Measurements from ENCODE around the gene THEMIS2. TPM values are rescaled to one million over a fixed set of nuclear protein-coding genes. Genes with fewer than 3 reads are reported as not detected.

The THEMIS2 gene
- total and polyA plus RNA-seq, 10 of the 15 experiments (the other 5 are each of a cell fraction or from before 2014, with no cell fraction given): 9.1 to 114 (median 38.3) TPM

DNA sequence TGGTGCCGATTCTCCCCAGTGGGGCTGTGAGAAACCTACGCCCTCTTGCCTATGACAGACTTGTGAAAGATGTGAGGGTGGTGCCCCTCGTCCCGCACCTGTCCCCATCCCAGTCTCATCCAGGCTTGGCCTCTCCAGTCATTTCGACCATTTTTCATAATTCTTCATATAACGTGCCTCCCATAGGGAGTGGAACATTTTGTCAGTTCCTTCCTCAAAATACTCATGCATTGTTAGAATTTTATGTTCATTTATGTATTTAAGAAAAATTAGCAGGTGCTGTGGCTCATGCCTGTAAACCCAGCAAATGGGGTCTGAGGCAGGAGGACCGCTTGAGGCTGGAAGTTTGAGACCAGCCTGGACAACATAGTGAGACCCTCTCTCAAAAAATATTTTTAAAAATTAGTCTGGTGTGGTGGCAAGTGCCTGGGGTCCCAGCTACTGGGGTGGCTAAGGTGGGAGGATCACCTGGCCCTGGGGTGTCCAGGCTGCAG is 42.8 kb downstream of the THEMIS2 start:
- BruUV-seq (replicated peaks): no TSS peak
- in situ Hi-C loops (cut with MboI) (no loop called here), intact Hi-C loops (cut with micrococcal nuclease; ENCODE audit: unreplicated experiment) (no loop called here)
- H3K4me1 ChIP-seq (ENCODE audit: control insufficient read depth, insufficient read depth, low read length): no peaks in the 10 kb centered on the region; the same call in 1 of the 2 replicates
- no peak overlapping the region for H3K4me3 ChIP-seq
- no peaks in the 10 kb centered on the region for H4K20me1 ChIP-seq (ENCODE audit: control insufficient read depth, insufficient read depth)
- DNase-seq (ENCODE audit: low read depth, low spot score): no peak
- ChIA-PET POLR2A (interaction anchor here (0.6 kb wide), 1 partner anchor 52 kb away, joined by 3 read pairs; no protein-coding TSS in a partner anchor), CTCF (no interaction called here), RAD21 (ENCODE audit: unreplicated experiment) (no interaction called here), SMC1A (ENCODE audit: uncharacterized antibody, unreplicated experiment) (no interaction called here)
- peaks cover 0 to 6% of the 10 kb centered on the region in 2 experiments; a peak in 2 of 4 replicates for H3K36me3 ChIP-seq (ENCODE audit: control insufficient read depth in 2 of 2, insufficient read depth in 2 of 2, low read length in 1 of 2)
- peaks cover 2% of the 10 kb centered on the region; the same call in 2 of the 3 replicates for H3K9me3 ChIP-seq (replicated peaks; ENCODE audit: control insufficient read depth, insufficient read depth, low read length)
- WGBS (ENCODE audit: insufficient coverage, insufficient replicate concordance, low lambda C conversion rate, missing lambda C conversion rate): 25% methylated on average over 7 of the region's 7 CpGs
- H3K27me3 ChIP-seq (replicated peaks in 1 of 2; ENCODE audit: control insufficient read depth in 2 of 2, insufficient read depth in 2 of 2, low read length in 1 of 2): no peaks in the 10 kb centered on the region
- TF ChIP-seq LARP7 (IDR thresholded peaks at IDR 0.05) (0 out of 2 replicates have a peak, but pooled peaks have one; percentile 15), ZNF207 (IDR thresholded peaks at IDR 0.05; ENCODE audit: borderline replicate concordance) (no peak), E2F8 (IDR thresholded peaks at IDR 0.05; ENCODE audit: low read depth, partially characterized antibody) (no peak), HCFC1 (IDR thresholded peaks at IDR 0.05; ENCODE audit: low read length) (no peak), GATAD2B (conservative IDR thresholded peaks at IDR 0.05; ENCODE audit: low read depth) (no peak), HDGF (IDR thresholded peaks at IDR 0.05) (no peak; the same call in 1 of the 2 replicates)
- peak overlapping the region; percentile 85; the same call in 1 of the 2 replicates for H3K27ac ChIP-seq (ENCODE audit: control insufficient read depth, insufficient read depth)
- peaks cover 19% of the 10 kb centered on the region for H3K79me2 ChIP-seq (ENCODE audit: control insufficient read depth, insufficient read depth, low read length)
- peak overlapping the region; percentile 31; the same call in 1 of the 2 replicates for H3K4me2 ChIP-seq (ENCODE audit: control insufficient read depth, insufficient read depth)
- no peak for ATAC-seq
- no peak overlapping the region for H3K9ac ChIP-seq (ENCODE audit: control insufficient read depth, insufficient read depth, low read length)
- peak overlapping the region; percentile 91 for H2AFZ ChIP-seq (ENCODE audit: control insufficient read depth, low read depth, low read length)
- no peak for FAIRE-seq

Data from GM12878 (cell line).